Activated CD4-positive, alpha-beta T cell treated with anti-CD3 and anti-CD28 coated beads for 36 hours (primary cell): ENCODE results near the gene ARHGEF40. TPM values are rescaled to one million over a fixed set of nuclear protein-coding genes. Genes with fewer than 3 reads are reported as not detected.

Source experiments
- ATAC-seq: fragments of 200-7000 bp; cut with Tn5 transposase; one replicate; pipeline ENCODE4 v1.10.0; 2021; ENCODE audit warnings: mild to moderate bottlenecking, moderate library complexity
- CTCF ChIA-PET: fragments of 350-600 bp; sonication (Branson Sonifier 250); formaldehyde crosslinking; loops from one replicate; lab custom pipeline; 2021; ENCODE audit warnings: antibody characterized with exemption; lab: Charles Lee
- POLR2A ChIA-PET: fragments of 350-600 bp; sonication (Branson Sonifier 250); formaldehyde crosslinking; loops from one replicate; lab custom pipeline; 2021; ENCODE audit warnings: antibody characterized with exemption, inconsistent platforms; lab: Charles Lee
- DNase-seq: peaks from one replicate; pipeline ENCODE4 v3.0.0-alpha.2; 2020
- H3K27ac Mint-ChIP-seq: one replicate; pipeline ENCODE4 v1.8.0; 2021; ENCODE audit warnings: mixed read lengths
- H3K27me3 Mint-ChIP-seq: one replicate; pipeline ENCODE4 v1.8.0; 2021; ENCODE audit warnings: mixed read lengths
- H3K36me3 Mint-ChIP-seq: one replicate; pipeline ENCODE4 v1.8.0; 2021; ENCODE audit warnings: low read depth, mixed read lengths
- H3K4me1 Mint-ChIP-seq: one replicate; pipeline ENCODE4 v1.8.0; 2021; ENCODE audit warnings: mixed read lengths
- H3K4me3 Mint-ChIP-seq: one replicate; pipeline ENCODE4 v1.8.0; 2021; ENCODE audit warnings: mild to moderate bottlenecking, moderate library complexity, mixed read lengths
- H3K9me3 Mint-ChIP-seq: one replicate; pipeline ENCODE4 v1.8.0; 2021; ENCODE audit warnings: low read depth, mixed read lengths
- intact Hi-C, 2 experiments: fragments of 100-400 bp; cut with DNase I in 1 of 2; cut with micrococcal nuclease in 1 of 2; formaldehyde crosslinking; loops; one replicate each; pipeline versions ENCODE4 v1.14.2 to v1.15.1; 2022 to 2024; cut with DNase I, micrococcal nuclease
- total RNA-seq, 2 experiments: library from RNA; stranded (reverse); gene quantifications; one replicate each; pipeline ENCODE4 v1.2.3, GENCODE V29; 2021

The ARHGEF40 gene
- total RNA-seq, 2 experiments from 2014 or later, result 0.05 to 0.09 TPM

GRCh38 chr14:21061347-21061668, 8.8 kb upstream of the ARHGEF40 start:
- H3K27ac Mint-ChIP-seq, result no peak overlapping the region

GRCh38 chr14:21063479-21063878, 6.6 kb upstream of the ARHGEF40 start:
- Mint-ChIP-seq H3K27me3 (peaks cover 45% of the 10 kb centered on the region), H3K4me3 (no peak overlapping the region), H3K4me1 (peaks cover 3% of the 10 kb centered on the region), H3K36me3 (no peaks in the 10 kb centered on the region), H3K9me3 (no peaks in the 10 kb centered on the region), H3K27ac (no peak overlapping the region)
- ATAC-seq, result no peak
- CTCF ChIA-PET, result interaction anchor here (0.6 to 1.0 kb wide), 3 partner anchors 24 to 68 kb away, joined by 3 to 5 read pairs (median 5); no protein-coding TSS in a partner anchor
- no peak for DNase-seq
- POLR2A ChIA-PET, result no interaction called here
- intact Hi-C loops, result no loop called here

More at GRCh38 chr14:21061347-21061668, 8.8 kb upstream of the ARHGEF40 start:
- intact Hi-C loops, result no loop called here
- H3K4me3 Mint-ChIP-seq, result no peak overlapping the region
- POLR2A ChIA-PET, result no interaction called here
- H3K4me1 Mint-ChIP-seq, result no peaks in the 10 kb centered on the region
- no peak for DNase-seq
- no peak for ATAC-seq
- no peaks in the 10 kb centered on the region for H3K36me3 Mint-ChIP-seq
- no peaks in the 10 kb centered on the region for H3K9me3 Mint-ChIP-seq
- CTCF ChIA-PET, result interaction anchor here (1.2 to 1.9 kb wide), 5 partner anchors 10 to 47 kb away, joined by 3 to 7 read pairs (median 4); no protein-coding TSS in a partner anchor
- H3K27me3 Mint-ChIP-seq, result peaks cover 31% of the 10 kb centered on the region

GRCh38 chr14:21066882-21067502, 3.1 kb upstream of the ARHGEF40 start:
- peaks cover 32% of the 10 kb centered on the region for H3K4me1 Mint-ChIP-seq
- POLR2A ChIA-PET, result no interaction called here
- no peak overlapping the region for H3K4me3 Mint-ChIP-seq
- intact Hi-C loops, result no loop called here
- no peaks in the 10 kb centered on the region for H3K9me3 Mint-ChIP-seq
- CTCF ChIA-PET, result interaction anchor here (0.7 to 3.1 kb wide), 7 partner anchors 12 to 817 kb away, joined by 3 to 52 read pairs (median 5); no protein-coding TSS in a partner anchor
- no peaks in the 10 kb centered on the region for H3K36me3 Mint-ChIP-seq
- H3K27me3 Mint-ChIP-seq, result peaks cover 63% of the 10 kb centered on the region
- ATAC-seq (no peak), DNase-seq (no peak)
- H3K27ac Mint-ChIP-seq, result no peak overlapping the region

- peak; percentile 46 for ATAC-seq
- POLR2A ChIA-PET, result interaction anchor here (0.6 to 0.7 kb wide), 2 partner anchors 13 to 36 kb away, joined by 3 read pairs; no protein-coding TSS in a partner anchor
These were observed 1.4 kb upstream of the ARHGEF40 start for GRCh38 chr14:21068521-21069387.

GRCh38 chr14:21069388-21070082, 569 bp upstream of the ARHGEF40 start:
- no peaks in the 10 kb centered on the region for H3K9me3 Mint-ChIP-seq
- no peak overlapping the region for H3K27ac Mint-ChIP-seq
- H3K27me3 Mint-ChIP-seq, result peaks cover 65% of the 10 kb centered on the region
- no peaks in the 10 kb centered on the region for H3K36me3 Mint-ChIP-seq
- no peak for DNase-seq
- ATAC-seq, result no peak
- intact Hi-C loops, result loop anchor here (2.0 kb wide), 4 partner anchors 17 to 45 kb away; partner anchors contain the start of gene NDRG2 (in 1 of the 2)
- ChIA-PET POLR2A (no interaction called here), CTCF (interaction anchor here (0.6 to 3.1 kb wide), 11 partner anchors 11 to 81 kb away, joined by 3 to 52 read pairs (median 8); no protein-coding TSS in a partner anchor)
- H3K4me3 Mint-ChIP-seq, result peak overlapping the region; percentile 63
- H3K4me1 Mint-ChIP-seq, result peaks cover 33% of the 10 kb centered on the region

More at GRCh38 chr14:21068521-21069387, 1.4 kb upstream of the ARHGEF40 start:
- peak; percentile 64 for DNase-seq
- peaks cover 33% of the 10 kb centered on the region for H3K4me1 Mint-ChIP-seq
- H3K36me3 Mint-ChIP-seq, result no peaks in the 10 kb centered on the region
- peaks cover 65% of the 10 kb centered on the region for H3K27me3 Mint-ChIP-seq
- CTCF ChIA-PET, result interaction anchor here (0.6 to 3.1 kb wide), 17 partner anchors 10 to 138 kb away, joined by 3 to 52 read pairs (median 5); no protein-coding TSS in a partner anchor
- H3K27ac Mint-ChIP-seq, result no peak overlapping the region
- peak overlapping the region; percentile 63 for H3K4me3 Mint-ChIP-seq
- H3K9me3 Mint-ChIP-seq, result no peaks in the 10 kb centered on the region
- intact Hi-C loops, result loop anchor here (1.0 to 2.0 kb wide), 4 partner anchors 24 to 38 kb away; no protein-coding TSS in a partner anchor

GRCh38 chr14:21070610-21071224, 613 bp downstream of the ARHGEF40 start:
- peak; percentile 17 for ATAC-seq
- H3K36me3 Mint-ChIP-seq, result no peaks in the 10 kb centered on the region
- POLR2A ChIA-PET, result interaction anchor here (0.8 to 1.6 kb wide), 3 partner anchors 22 to 98 kb away, joined by 3 to 4 read pairs (median 3); no protein-coding TSS in a partner anchor
- intact Hi-C loops, result loop anchor here (2.0 kb wide), 2 partner anchors 16 to 46 kb away; partner anchors contain the start of gene NDRG2 (in 1 of the 2)
- no peaks in the 10 kb centered on the region for H3K9me3 Mint-ChIP-seq
- DNase-seq, result peak; percentile 38
- H3K4me3 Mint-ChIP-seq, result peak overlapping the region; percentile 63
- H3K27me3 Mint-ChIP-seq, result peaks cover 57% of the 10 kb centered on the region
- H3K4me1 Mint-ChIP-seq, result peaks cover 33% of the 10 kb centered on the region
- CTCF ChIA-PET, result interaction anchor here (0.6 to 5.7 kb wide), 12 partner anchors 8 to 77 kb away, joined by 3 to 48 read pairs (median 5); no protein-coding TSS in a partner anchor
- H3K27ac Mint-ChIP-seq, result no peak overlapping the region

GRCh38 chr14:21071225-21072030, 1.3 kb downstream of the ARHGEF40 start:
- ChIA-PET CTCF (interaction anchor here (0.7 to 5.7 kb wide), 12 partner anchors 8 to 57 kb away, joined by 3 to 48 read pairs (median 5); partner anchors contain the start of gene RNASE8), POLR2A (interaction anchor here (1.4 to 1.6 kb wide), 2 partner anchors 21 to 34 kb away, joined by 3 to 4 read pairs; no protein-coding TSS in a partner anchor)
- Mint-ChIP-seq H3K36me3 (no peaks in the 10 kb centered on the region), H3K27me3 (peaks cover 54% of the 10 kb centered on the region), H3K4me1 (peaks cover 33% of the 10 kb centered on the region), H3K27ac (no peak overlapping the region), H3K4me3 (peak overlapping the region; percentile 63), H3K9me3 (no peaks in the 10 kb centered on the region)
- intact Hi-C loops, result loop anchor here (2.0 kb wide), 2 partner anchors 15 to 47 kb away; partner anchors contain the start of gene NDRG2 (in 1 of the 2)
- ATAC-seq (peak; percentile 72), DNase-seq (peak; percentile 83)

- DNase-seq (no peak), ATAC-seq (no peak)
- no peaks in the 10 kb centered on the region for H3K9me3 Mint-ChIP-seq
- peaks cover 49% of the 10 kb centered on the region for H3K27me3 Mint-ChIP-seq
- no peaks in the 10 kb centered on the region for H3K36me3 Mint-ChIP-seq
- H3K27ac Mint-ChIP-seq, result no peak overlapping the region
- intact Hi-C loops, result no loop called here
- ChIA-PET POLR2A (interaction anchor here (1.4 to 1.6 kb wide), 2 partner anchors 20 to 33 kb away, joined by 3 to 4 read pairs; no protein-coding TSS in a partner anchor), CTCF (interaction anchor here (0.7 to 5.7 kb wide), 10 partner anchors 10 to 57 kb away, joined by 3 to 48 read pairs (median 3); partner anchors contain the start of gene RNASE8)
- H3K4me3 Mint-ChIP-seq, result peak overlapping the region; percentile 63
- peaks cover 33% of the 10 kb centered on the region for H3K4me1 Mint-ChIP-seq
These were observed 1.9 kb downstream of the ARHGEF40 start for GRCh38 chr14:21072031-21072473.

- DNase-seq (no peak), ATAC-seq (no peak)
- H3K36me3 Mint-ChIP-seq, result no peaks in the 10 kb centered on the region
- peaks cover 44% of the 10 kb centered on the region for H3K27me3 Mint-ChIP-seq
- H3K27ac Mint-ChIP-seq, result no peak overlapping the region
- peaks cover 33% of the 10 kb centered on the region for H3K4me1 Mint-ChIP-seq
- H3K9me3 Mint-ChIP-seq, result no peaks in the 10 kb centered on the region
- intact Hi-C loops, result no loop called here
- ChIA-PET CTCF (interaction anchor here (0.9 to 5.7 kb wide), 7 partner anchors 14 to 57 kb away, joined by 3 to 48 read pairs (median 4); partner anchors contain the start of gene RNASE8), POLR2A (no interaction called here)
- H3K4me3 Mint-ChIP-seq, result no peak overlapping the region
These were observed 2.8 kb downstream of the ARHGEF40 start for GRCh38 chr14:21072781-21073339.
